HG03354 (cell line): Measurements from ENCODE around the gene EXD3.

ENCODE experiments used
- ATAC-seq: cut with Tn5 transposase; IDR thresholded peaks from one replicate; pipeline ENCODE4 v1.9.1; 2021; ENCODE audit warnings: mild to moderate bottlenecking; ENCODE audit not compliant: unreplicated experiment, poor library complexity, severe bottlenecking

EXD3 gene

GRCh38 chr9:137314561-137315560 lies 108.1 kb downstream of the EXD3 start:
- ATAC-seq, result no peak

- ATAC-seq, result no peak
Observed at GRCh38 chr9:137313956-137314560, 108.9 kb downstream of the EXD3 start.

GRCh38 chr9:137313326-137313936 lies 109.5 kb downstream of the EXD3 start:
- ATAC-seq, result no peak

- no peak for ATAC-seq
Observed at GRCh38 chr9:137312852-137313325, 110.1 kb downstream of the EXD3 start.

- ATAC-seq, result no peak
Observed at GRCh38 chr9:137311986-137312851, 110.7 kb downstream of the EXD3 start.

GRCh38 chr9:137311171-137311985 lies 111.6 kb downstream of the EXD3 start:
- ATAC-seq, result no peak

GRCh38 chr9:137310189-137311052 lies 112.5 kb downstream of the EXD3 start:
- no peak for ATAC-seq

GRCh38 chr9:137309368-137310188 lies 113.4 kb downstream of the EXD3 start:
- no peak for ATAC-seq

GRCh38 chr9:137308057-137308619 lies 114.8 kb downstream of the EXD3 start:
- ATAC-seq, result no peak

GRCh38 chr9:137307255-137308056 lies 115.5 kb downstream of the EXD3 start:
- ATAC-seq, result no peak

GRCh38 chr9:137306850-137307254 lies 116.1 kb downstream of the EXD3 start:
- no peak for ATAC-seq

GRCh38 chr9:137306066-137306849 lies 116.7 kb downstream of the EXD3 start:
- no peak for ATAC-seq

GRCh38 chr9:137305798-137306065 lies 117.2 kb downstream of the EXD3 start:
- ATAC-seq, result no peak

- no peak for ATAC-seq
Observed at GRCh38 chr9:137305060-137305797, 117.7 kb downstream of the EXD3 start.
